ENCODE measurements around the gene INSC. TPM values are rescaled to one million over a fixed set of nuclear protein-coding genes. Genes with fewer than 3 reads are reported as not detected.

Gene INSC
- total RNA-seq, 1 experiment from 2014 or later = not detected

GRCh38 chr11:15119826-15120225 is 5.1 kb downstream of the INSC start:
- no peak for DNase-seq
- no TSS peak for BruUV-seq (replicated peaks)

GRCh38 chr11:15123849-15124248 is 9.1 kb downstream of the INSC start:
- Mint-ChIP-seq H3K36me3 (ENCODE audit: insufficient read depth, unreplicated experiment) (no peaks in the 10 kb centered on the region), H3K27me3 (ENCODE audit: insufficient read depth, unreplicated experiment) (peaks cover 16% of the 10 kb centered on the region), H3K9me3 (ENCODE audit: unreplicated experiment) (no peaks in the 10 kb centered on the region), H3K4me1 (ENCODE audit: low read depth, unreplicated experiment) (no peaks in the 10 kb centered on the region), H3K4me3 (ENCODE audit: unreplicated experiment) (no peak overlapping the region), H3K27ac (ENCODE audit: unreplicated experiment) (no peak overlapping the region)
- Histone ChIP-seq H3K36me3 (ENCODE audit: control insufficient read depth, insufficient read depth, low read length) (no peaks in the 10 kb centered on the region), H3K27me3 (replicated peaks; ENCODE audit: control insufficient read depth, insufficient read depth, low read length) (no peaks in the 10 kb centered on the region; the same call in 1 of the 2 replicates), H3K4me3 (ENCODE audit: low read depth, low read length) (no peak overlapping the region), H3K4me1 (no peaks in the 10 kb centered on the region), H3K9me3 (no peaks in the 10 kb centered on the region)
- no TSS peak for BruUV-seq (replicated peaks)
- intact Hi-C loops (cut with micrococcal nuclease; ENCODE audit: unreplicated experiment) = no loop called here
- ChIA-PET POLR2A (no interaction called here), CTCF (no interaction called here)
- DNase-seq = no peak
- no peak for TF ChIP-seq CTCF (IDR thresholded peaks at IDR 0.05; ENCODE audit: insufficient read depth in 1 of 2, low read depth in 1 of 2, low read length in 1 of 2, severe bottlenecking in 1 of 2, unreplicated experiment in 1 of 2)

More at GRCh38 chr11:15119826-15120225, 5.1 kb downstream of the INSC start:
- TF ChIP-seq CTCF (IDR thresholded peaks at IDR 0.05; ENCODE audit: insufficient read depth in 1 of 2, low read depth in 1 of 2, low read length in 1 of 2, severe bottlenecking in 1 of 2, unreplicated experiment in 1 of 2) = no peak
- Mint-ChIP-seq H3K27ac (ENCODE audit: unreplicated experiment) (no peak overlapping the region), H3K36me3 (ENCODE audit: insufficient read depth, unreplicated experiment) (no peaks in the 10 kb centered on the region), H3K27me3 (ENCODE audit: insufficient read depth, unreplicated experiment) (peaks cover 13% of the 10 kb centered on the region), H3K9me3 (ENCODE audit: unreplicated experiment) (no peaks in the 10 kb centered on the region), H3K4me1 (ENCODE audit: low read depth, unreplicated experiment) (no peaks in the 10 kb centered on the region), H3K4me3 (ENCODE audit: unreplicated experiment) (no peak overlapping the region)
- intact Hi-C loops (cut with micrococcal nuclease; ENCODE audit: unreplicated experiment) = no loop called here
- CTCF ChIA-PET = no interaction called here
- no peaks in the 10 kb centered on the region for H3K36me3 ChIP-seq (ENCODE audit: control insufficient read depth, insufficient read depth, low read length)
- POLR2A ChIA-PET = no interaction called here
- no peaks in the 10 kb centered on the region for H3K9me3 ChIP-seq
- no peaks in the 10 kb centered on the region for H3K4me1 ChIP-seq
- H3K4me3 ChIP-seq (ENCODE audit: low read depth, low read length) = no peak overlapping the region
- H3K27me3 ChIP-seq (replicated peaks; ENCODE audit: control insufficient read depth, insufficient read depth, low read length) = no peaks in the 10 kb centered on the region

- intact Hi-C loops (cut with micrococcal nuclease; ENCODE audit: unreplicated experiment) = no loop called here
- DNase-seq = no peak
- no peak overlapping the region for H3K4me3 ChIP-seq (ENCODE audit: low read depth, low read length)
- no peaks in the 10 kb centered on the region; the same call in 1 of the 2 replicates for H3K27me3 ChIP-seq (replicated peaks; ENCODE audit: control insufficient read depth, insufficient read depth, low read length)
- Mint-ChIP-seq H3K36me3 (ENCODE audit: insufficient read depth, unreplicated experiment) (no peaks in the 10 kb centered on the region), H3K27ac (ENCODE audit: unreplicated experiment) (no peak overlapping the region), H3K27me3 (ENCODE audit: insufficient read depth, unreplicated experiment) (peaks cover 16% of the 10 kb centered on the region), H3K4me1 (ENCODE audit: low read depth, unreplicated experiment) (no peaks in the 10 kb centered on the region), H3K9me3 (ENCODE audit: unreplicated experiment) (no peaks in the 10 kb centered on the region), H3K4me3 (ENCODE audit: unreplicated experiment) (no peak overlapping the region)
- CTCF ChIA-PET = no interaction called here
- no TSS peak for BruUV-seq (replicated peaks)
- TF ChIP-seq CTCF (IDR thresholded peaks at IDR 0.05; ENCODE audit: insufficient read depth in 1 of 2, low read depth in 1 of 2, low read length in 1 of 2, severe bottlenecking in 1 of 2, unreplicated experiment in 1 of 2) = no peak
- no peaks in the 10 kb centered on the region for H3K9me3 ChIP-seq
- H3K36me3 ChIP-seq (ENCODE audit: control insufficient read depth, insufficient read depth, low read length) = no peaks in the 10 kb centered on the region
- no peaks in the 10 kb centered on the region for H3K4me1 ChIP-seq
- POLR2A ChIA-PET = no interaction called here
Observed at GRCh38 chr11:15124528-15124927, 9.8 kb downstream of the INSC start.
